GM19193 (cell line): ENCODE data around the gene PHYHD1.

Source experiments
- POLR2A ChIP-seq: IDR thresholded peaks from 4 replicates; pipeline ENCODE4 v1.6.1; 2011; ENCODE audit not compliant: insufficient read depth, insufficient read length; ENCODE audit errors: extremely low read depth

The PHYHD1 gene

DNA sequence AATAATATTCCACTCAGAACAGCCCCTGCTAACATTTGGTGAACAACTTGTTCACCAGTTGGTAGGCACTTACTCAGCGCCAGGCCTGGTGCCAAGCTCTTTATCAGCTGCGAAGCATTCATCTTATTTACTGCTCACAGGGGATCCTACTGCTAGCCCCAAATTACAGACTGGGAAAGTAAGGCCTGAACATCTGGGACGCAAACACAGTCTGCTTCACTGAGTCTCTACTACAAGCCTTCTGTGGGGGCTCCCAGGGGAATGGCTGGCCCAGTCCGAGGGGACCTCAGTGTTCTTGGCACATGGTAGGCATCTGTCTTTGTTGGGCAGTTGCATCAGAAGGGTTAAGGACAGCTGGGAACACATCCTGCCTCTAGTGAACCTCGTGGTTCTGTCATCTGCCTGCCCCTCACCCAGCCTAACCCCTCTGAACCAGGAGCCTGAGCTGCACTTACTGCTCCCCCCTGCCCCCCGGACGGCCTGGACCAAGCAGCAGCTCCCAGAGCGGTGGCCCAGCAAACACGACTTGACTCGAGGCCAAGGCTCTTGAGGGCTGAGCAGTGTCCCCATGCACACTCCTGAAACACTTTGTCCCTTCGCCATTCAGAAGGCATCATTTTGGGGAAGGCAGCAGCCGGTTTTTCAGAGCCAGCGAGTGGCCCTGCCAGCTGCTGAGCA, at the start of gene PHYHD1:
Gene PHYHD1 (plus strand): TSS at position 602 of the 678 bp plus-strand sequence. CDS start 1,342 bp downstream, outside the sequence.
- TF ChIP-seq POLR2A, result no peak

DNA sequence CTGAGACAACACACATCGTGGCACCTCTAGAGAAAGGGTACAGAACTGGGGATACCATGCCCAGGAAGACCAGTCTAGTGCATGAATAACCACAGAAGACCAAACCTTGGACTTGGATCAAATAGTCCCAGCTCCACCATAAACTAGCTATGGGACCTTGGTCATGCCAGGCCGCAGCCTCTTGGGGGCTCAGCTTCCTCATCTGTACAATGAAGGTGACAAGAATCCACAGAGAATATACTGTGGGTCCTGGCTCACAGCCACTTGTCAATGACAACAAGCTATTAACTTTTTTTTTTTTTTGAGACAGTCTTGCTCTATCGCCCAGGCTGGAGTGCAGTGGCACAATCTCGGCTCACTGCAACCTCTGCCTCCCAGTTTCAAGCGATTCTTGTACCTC, 42.9 kb upstream of the PHYHD1 start:
- no peak for TF ChIP-seq POLR2A

DNA sequence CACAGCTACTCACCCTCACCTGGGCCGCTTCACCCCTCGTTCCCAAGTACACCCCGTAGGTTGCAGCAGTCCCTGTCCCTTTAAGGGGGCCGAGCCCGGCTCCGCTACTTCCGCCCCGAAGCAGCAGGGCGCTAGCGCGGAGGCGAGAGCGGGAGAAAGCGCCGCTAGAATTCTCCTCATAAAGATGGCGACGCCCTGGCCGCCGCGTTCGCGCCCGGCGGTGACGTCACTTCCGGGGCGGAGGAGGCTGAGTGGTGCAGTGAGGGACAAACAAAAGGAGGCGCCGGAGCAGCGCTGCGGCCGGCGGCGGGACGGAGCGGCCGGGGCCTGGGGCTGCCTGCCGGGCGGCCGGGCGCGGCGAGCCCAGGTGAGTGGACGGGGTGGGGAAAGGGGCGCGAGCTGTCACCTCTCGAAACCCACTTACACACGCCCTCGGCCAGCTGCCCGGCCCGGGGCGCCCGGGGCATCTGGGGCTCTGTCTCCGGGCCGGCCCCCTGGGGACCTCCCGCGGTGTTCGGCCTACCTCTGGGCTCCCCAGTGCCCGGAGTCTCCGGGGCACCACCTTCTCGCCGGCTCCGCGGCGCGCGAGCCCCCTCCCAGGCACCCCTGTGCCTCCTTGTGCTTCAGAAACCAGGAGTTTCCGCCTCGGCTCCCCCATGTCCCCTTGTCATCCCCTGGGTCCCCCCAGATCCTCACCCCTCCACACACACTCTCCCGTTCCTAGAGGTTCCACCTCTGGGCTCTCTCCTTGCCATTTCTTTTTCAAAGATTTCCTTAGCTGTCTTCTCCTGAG, 38.7 kb upstream of the PHYHD1 start, which contains the start of the genes KYAT1 and LRRC8A:
Gene KYAT1 (minus strand): TSS at position 67 of the 793 bp plus-strand sequence. CDS start 36,545 bp downstream, outside the sequence.
Gene LRRC8A (plus strand): TSS at position 250 of the 793 bp plus-strand sequence. CDS start 25,032 bp downstream, outside the sequence.
- peak; percentile 75 for TF ChIP-seq POLR2A

DNA sequence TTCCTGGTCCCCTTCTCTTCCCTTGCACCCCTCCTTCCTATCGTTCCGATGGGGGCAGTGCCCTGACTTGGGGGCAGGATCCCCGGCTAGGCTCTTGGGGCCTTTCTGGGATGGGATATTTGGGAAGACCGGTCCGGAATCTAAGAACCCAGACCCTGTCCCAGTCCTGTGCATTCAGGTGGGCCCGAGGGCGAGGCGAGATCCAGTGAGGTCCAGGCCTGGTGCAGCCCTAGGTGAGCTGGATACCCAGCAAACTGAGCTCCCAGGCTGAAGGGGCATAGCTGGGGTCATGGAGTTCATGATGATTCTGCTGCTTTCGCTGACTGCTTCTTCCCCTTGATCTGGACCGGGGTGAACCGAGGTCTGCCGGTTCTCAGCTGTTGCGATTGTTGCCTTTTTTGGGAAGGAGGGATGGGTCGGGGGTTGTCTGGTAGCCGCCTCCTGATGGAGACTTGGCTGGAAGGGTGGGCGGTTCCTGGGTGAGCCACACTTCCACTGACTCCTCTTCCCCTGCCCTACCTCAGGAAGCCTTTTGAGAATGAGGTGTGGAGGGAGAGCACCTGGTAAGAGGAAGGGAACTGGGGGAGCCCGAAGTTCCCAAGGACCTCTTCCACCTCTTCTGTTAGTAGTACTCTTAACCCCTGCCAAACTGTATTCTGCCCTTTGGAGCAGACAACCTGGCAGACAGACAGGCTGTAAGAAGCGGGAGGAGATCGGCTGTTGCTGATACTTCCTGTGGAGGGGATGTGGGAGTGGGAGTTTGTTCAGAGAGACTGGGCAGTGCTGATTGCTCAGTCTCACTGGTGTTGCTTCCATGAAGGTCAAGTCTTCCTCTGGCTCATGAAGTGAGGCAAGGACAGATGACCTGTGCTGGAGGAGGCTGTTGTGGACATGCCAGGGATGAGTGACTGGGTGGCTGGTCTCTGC, 37.8 kb upstream of the PHYHD1 start:
- no peak for TF ChIP-seq POLR2A

DNA sequence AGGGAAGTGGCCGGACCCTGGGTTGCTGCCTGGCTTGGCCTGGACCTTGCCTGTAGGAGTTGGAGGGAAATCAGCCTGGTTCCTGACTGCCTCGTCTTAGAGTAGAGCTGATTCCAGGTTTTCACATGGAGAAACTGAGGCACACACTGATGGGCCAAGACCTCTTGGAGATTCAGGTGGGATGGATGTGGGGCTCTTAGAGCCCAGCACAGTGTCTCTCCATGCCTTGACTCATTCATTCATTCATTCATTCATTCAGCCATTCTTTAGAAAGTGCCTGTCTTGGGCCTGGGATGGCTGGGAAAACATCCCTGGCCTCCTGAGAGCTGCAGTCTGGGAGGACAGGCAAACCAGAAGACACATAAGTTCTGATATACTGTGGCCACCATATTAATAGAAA, 36.6 kb upstream of the PHYHD1 start:
- TF ChIP-seq POLR2A, result no peak

DNA sequence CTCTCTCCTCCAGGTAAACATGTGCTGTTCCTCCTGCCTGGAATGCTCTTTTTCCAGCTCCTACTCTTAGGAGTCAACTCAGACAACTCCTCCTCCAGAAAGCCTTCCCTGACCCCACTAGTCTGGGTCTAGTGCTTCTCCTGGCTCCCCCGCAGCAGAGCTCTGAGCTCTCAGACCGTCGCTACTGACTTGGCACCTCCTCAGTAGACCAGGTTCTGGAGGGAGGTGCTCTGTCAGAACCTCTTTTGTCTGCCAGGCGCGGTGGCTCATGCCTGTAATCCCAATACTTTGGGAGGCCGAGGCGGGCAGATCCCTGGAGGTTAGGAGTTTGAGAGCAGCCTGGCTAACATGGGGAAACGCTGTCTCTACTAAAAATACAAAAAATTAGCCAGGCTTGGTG, 35.4 kb upstream of the PHYHD1 start:
- TF ChIP-seq POLR2A, result no peak

DNA sequence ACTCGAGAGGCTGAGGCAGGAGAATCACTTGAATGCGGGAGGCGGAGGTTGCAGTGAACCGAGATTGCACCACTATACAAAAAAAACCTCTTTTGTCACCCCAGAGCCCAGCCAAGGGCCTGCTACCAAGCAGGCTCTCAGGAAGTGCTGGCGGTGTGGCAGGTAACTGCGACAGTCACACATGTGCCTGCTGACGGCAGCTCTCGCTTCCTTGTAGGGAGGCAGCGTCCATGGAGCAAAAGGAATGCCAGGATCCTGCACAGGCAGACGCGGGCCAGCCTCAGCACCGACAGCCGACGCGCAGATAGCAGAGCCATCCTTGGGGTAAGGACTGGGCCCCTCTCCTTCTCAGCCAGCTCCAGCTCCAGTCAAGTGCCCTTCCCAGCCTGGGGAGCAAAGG, 35.0 kb upstream of the PHYHD1 start:
- TF ChIP-seq POLR2A, result no peak

DNA sequence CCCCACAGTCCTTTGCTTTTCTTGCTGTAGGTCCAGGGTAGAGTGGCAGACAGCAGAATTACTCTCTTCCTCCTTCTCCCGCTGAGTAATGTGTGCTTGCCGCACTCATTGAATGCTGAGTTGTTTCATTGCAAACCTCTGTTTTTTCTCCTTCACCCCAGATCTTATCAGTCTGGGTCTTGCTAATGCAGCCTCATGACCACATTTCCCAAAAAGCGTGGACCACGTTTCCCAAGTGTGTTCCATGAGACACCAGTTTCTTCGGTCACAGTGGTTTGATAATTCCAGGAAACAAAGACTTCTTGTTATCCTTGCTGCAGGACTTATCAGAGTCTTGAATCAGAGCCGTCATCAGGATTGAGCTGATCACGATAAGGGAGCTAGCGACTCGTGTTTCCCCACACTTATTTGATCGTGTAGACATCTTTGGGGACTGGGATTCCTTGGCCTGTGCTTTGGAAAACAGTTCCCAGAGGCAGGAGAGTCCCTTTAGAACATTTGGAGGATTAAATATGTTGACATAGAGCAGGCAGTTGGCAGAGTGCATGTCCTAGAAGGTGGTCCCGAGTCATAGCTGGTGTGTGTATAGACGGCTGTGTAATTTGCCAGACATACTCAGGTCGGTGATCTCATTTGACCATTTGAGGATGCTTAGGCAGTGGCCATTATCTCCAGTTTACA, 34.4 kb upstream of the PHYHD1 start:
- TF ChIP-seq POLR2A, result no peak

DNA sequence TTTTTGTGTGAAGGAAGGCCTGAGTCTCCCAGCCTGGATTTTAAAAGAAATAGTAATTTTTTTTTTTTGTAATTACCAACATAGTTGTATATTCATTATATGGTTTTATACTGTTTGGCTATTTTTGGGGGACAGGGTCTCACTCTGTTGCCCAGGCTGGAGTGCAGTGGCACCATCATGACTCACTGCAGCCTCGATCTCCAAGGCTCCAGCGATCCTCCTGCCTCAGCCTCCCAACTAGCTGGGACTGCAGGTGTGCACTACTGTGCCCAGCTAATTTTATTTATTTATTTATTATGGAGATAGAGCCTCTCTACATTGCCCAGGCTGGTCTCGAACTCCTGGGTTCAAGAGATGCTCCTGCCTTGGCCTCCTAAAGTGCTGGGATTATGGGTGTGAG, 33.7 kb upstream of the PHYHD1 start:
- no peak for TF ChIP-seq POLR2A

DNA sequence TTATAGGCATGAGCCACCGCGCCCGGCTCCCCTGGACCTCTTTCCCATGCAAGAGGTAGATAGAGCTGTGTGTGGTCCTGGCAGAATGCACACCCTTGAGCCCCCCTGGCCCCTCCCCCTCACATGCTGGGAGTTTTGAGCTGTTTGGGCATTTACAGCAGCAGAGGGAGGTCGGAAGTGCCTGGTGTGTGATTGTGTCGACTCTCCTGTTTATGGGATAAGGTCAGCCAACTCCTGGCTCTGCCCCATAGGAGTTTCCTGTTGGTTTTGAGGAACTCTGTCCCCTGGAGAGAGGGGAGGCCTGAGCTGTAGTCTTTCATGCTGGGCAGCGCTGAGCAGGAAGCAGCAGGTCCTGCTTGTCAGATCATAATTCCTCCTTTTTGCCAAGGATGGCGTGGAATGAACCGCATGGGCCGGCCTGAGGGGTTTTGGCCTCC, 32.9 kb upstream of the PHYHD1 start:
- TF ChIP-seq POLR2A, result no peak

DNA sequence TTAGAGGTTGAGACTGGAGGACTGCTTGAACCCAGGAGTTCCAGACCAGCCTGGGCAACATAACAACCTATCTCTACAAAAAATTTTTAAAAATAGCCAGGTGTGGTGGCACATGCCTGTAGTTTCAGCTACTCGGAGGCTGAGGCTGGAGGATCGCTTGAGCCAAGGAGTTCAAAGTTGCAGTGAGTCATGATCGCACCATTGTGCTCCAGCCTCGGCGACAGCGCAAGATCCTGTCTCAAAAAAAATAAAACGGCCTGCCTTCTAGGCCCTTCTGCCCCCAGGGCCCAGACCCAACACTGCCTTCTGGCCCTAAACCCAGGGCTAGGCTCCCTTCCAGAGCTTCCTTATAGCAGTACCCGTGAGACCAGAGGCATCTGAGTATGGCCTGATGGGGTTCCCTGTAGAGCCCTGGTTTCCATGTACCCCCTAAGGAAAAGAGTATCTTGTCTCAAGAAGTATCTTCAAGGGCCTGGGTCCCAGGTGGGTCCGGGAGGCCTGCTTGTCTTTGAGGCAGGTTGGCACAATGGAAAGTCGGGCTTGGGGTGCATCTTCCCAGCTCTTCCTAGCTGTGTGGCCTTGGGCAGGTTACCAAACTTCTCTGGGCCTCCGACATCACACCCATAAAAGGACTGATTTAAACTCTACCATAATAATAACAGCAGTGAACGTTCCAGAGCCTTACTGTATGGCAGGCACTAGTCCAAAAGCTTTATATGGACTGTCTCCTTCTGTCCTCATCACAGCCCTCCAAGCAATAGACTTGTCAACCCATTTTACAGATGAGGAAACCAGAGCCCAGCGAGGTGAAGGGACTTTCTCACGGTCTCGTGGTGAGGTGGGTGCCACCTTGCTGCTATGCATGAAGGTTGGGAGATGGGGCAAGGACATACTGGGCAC, 29.2 kb upstream of the PHYHD1 start:
- TF ChIP-seq POLR2A, result no peak

DNA sequence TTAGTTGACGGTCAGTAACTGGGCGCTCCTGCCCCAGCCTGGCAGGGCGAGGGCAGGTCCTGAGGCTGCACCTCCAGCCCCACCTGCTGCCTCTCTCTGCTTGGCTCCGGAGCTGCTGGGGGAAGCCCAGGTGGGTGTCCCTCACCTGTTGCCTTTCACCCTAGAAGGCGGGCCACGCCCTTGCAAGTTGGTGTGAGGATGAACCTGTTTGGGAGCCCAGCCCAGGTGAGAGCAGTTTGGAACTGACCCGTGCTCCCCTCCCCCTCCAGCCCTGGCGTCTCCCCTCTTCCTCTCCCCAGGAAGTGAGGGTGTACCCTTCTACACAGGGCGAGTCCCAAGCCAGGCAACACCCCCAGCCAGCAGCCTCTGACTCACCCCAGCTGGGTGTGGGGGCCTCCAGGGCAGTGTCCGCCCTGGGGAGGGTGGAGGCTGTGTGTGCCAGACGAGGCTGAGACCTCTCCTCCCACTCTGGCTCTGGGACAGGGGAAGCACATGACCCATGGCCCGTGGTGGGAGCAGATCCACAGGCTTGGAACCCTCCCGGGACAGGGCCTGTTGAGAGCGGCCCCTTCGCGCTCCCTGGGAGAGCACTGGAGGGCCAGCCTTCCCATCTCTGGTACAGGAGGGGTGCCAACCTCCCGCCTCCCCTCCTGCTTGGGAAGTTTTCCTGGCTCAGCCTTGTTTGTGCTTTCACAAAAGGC, 28.4 kb upstream of the PHYHD1 start:
- no peak for TF ChIP-seq POLR2A

DNA sequence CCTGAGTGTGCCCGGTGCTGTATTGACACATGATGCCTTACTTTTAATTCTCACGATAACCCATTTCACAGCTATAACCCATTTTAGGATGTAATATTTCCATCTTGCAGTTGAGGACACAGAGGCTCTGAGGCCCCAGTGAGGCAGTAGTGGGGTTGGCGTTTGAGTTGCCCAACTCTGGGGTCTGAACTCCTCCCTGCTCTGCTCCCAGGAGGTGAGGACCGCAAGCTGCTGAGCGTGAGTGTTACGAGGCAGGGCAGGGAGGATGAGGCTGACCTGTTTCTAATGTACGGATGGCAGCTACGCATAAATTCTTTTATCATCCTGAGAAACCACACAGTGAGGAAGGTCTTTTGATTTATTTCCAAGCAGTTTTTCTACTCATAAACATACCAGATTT, 27.4 kb upstream of the PHYHD1 start:
- TF ChIP-seq POLR2A, result no peak
